ENCODE results near the gene IRAK3. TPM values are rescaled to one million over a fixed set of nuclear protein-coding genes. Genes with fewer than 3 reads are reported as not detected.
A peak's percentile ranks its signal among the peaks of the same experiment; 100 is the strongest.

IRAK3 gene
- total RNA-seq, 1 experiment from 2014 or later: 0.70 TPM

- TF ChIP-seq ZSCAN18 (CRISPR knock-in tag; IDR thresholded peaks at IDR 0.05): no peak
- no peak for TF ChIP-seq MXD4 (CRISPR knock-in tag; IDR thresholded peaks at IDR 0.05; ENCODE audit: borderline replicate concordance)
- TF ChIP-seq MLX (CRISPR knock-in tag; IDR thresholded peaks at IDR 0.05): no peak
Measured at GRCh38 chr12:66165141-66165540, 23.9 kb upstream of the IRAK3 start (continued).

GRCh38 chr12:66166561-66166960 is 22.5 kb upstream of the IRAK3 start:
- Mint-ChIP-seq H3K9me3 (peaks cover 23% of the 10 kb centered on the region), H3K36me3 (peaks cover 25% of the 10 kb centered on the region), H3K27ac (no peak overlapping the region), H3K4me1 (peaks cover 11% of the 10 kb centered on the region), H3K27me3 (ENCODE audit: low read depth) (no peaks in the 10 kb centered on the region), H3K4me3 (no peak overlapping the region)
- CTCF ChIA-PET: no interaction called here
- DNase-seq (ENCODE audit: low spot score) (no peak), ATAC-seq (no peak)
- TF ChIP-seq PRRX2 (CRISPR knock-in tag; IDR thresholded peaks at IDR 0.05): no peak
- TF ChIP-seq FOXP1 (CRISPR knock-in tag; IDR thresholded peaks at IDR 0.05; ENCODE audit: borderline replicate concordance): no peak
- no peak for TF ChIP-seq KAT7 (CRISPR knock-in tag; IDR thresholded peaks at IDR 0.05; ENCODE audit: borderline replicate concordance)
- POLR2A ChIA-PET: no interaction called here

- Mint-ChIP-seq H3K9me3 (peaks cover 24% of the 10 kb centered on the region), H3K4me1 (peaks cover 11% of the 10 kb centered on the region), H3K27ac (no peak overlapping the region), H3K27me3 (ENCODE audit: low read depth) (no peaks in the 10 kb centered on the region), H3K36me3 (peaks cover 25% of the 10 kb centered on the region), H3K4me3 (peak overlapping the region; percentile 94)
- CTCF ChIA-PET: interaction anchor here (0.7 to 1.9 kb wide), 9 partner anchors 10 to 111 kb away, joined by 3 to 13 read pairs (median 6); partner anchors contain the start of gene IRAK3
- ATAC-seq (no peak), DNase-seq (ENCODE audit: low spot score) (no peak)
- POLR2A ChIA-PET: no interaction called here
- TF ChIP-seq GRHL2 (CRISPR knock-in tag; IDR thresholded peaks at IDR 0.05; ENCODE audit: insufficient replicate concordance, severe bottlenecking) (no peak), ATF6 (CRISPR knock-in tag; IDR thresholded peaks at IDR 0.05) (no peak), USF1 (CRISPR knock-in tag; IDR thresholded peaks at IDR 0.05) (no peak), SMAD4 (CRISPR knock-in tag; IDR thresholded peaks at IDR 0.05) (no peak), PRDM15 (CRISPR knock-in tag; IDR thresholded peaks at IDR 0.05) (no peak), NR3C1 (CRISPR knock-in tag; conservative IDR thresholded peaks at IDR 0.05; ENCODE audit: low read depth) (no peak), TEAD1 (CRISPR knock-in tag; IDR thresholded peaks at IDR 0.05) (no peak), ATF1 (CRISPR knock-in tag; IDR thresholded peaks at IDR 0.05) (no peak), NFYB (CRISPR knock-in tag; conservative IDR thresholded peaks at IDR 0.05; ENCODE audit: low read depth) (no peak), AFF4 (CRISPR knock-in tag; IDR thresholded peaks at IDR 0.05; ENCODE audit: borderline replicate concordance) (no peak), FOXP1 (CRISPR knock-in tag; IDR thresholded peaks at IDR 0.05; ENCODE audit: borderline replicate concordance) (no peak), ETV6 (CRISPR knock-in tag; IDR thresholded peaks at IDR 0.05) (no peak), PRRX2 (CRISPR knock-in tag; IDR thresholded peaks at IDR 0.05) (no peak), ZNF219 (CRISPR knock-in tag; IDR thresholded peaks at IDR 0.05; ENCODE audit: borderline replicate concordance) (no peak), MLX (CRISPR knock-in tag; IDR thresholded peaks at IDR 0.05) (no peak), ESRRA (CRISPR knock-in tag; IDR thresholded peaks at IDR 0.05; ENCODE audit: borderline replicate concordance) (no peak)
Measured at GRCh38 chr12:66168410-66168809, 20.6 kb upstream of the IRAK3 start.
